Left lobe of liver (tissue), 2 donors: Measurements from ENCODE around the gene PRKCA. TPM values are rescaled to one million over a fixed set of nuclear protein-coding genes. Genes with fewer than 3 reads are reported as not detected.
"Not testable (repeated sequence)": the region's sequence is repeated elsewhere in the genome, so short reads cannot be mapped to it uniquely, and the experiment has no call there.

Source experiments
- ATAC-seq: fragments of 200-7000 bp; cut with Tn5 transposase; one replicate; pipeline ENCODE4 v1.9.1; 2020; ENCODE audit warnings: mild to moderate bottlenecking, moderate library complexity
- DNase-seq: peaks from one replicate; pipeline ENCODE4 v3.0.0-alpha.2; 2020; ENCODE audit warnings: low spot score
- total RNA-seq: library from RNA; stranded (reverse); gene quantifications from one replicate; pipeline ENCODE4 v1.2.1, GENCODE V29; 2021
- donor health status: DM: no; HTN: no; CAD: no; lungs with moderate emphysema.
- donor health status: DM: no; HTN: yes; CAD: no.

The PRKCA gene
- total RNA-seq, 1 donor from 2014 or later: 21.2 TPM

DNA sequence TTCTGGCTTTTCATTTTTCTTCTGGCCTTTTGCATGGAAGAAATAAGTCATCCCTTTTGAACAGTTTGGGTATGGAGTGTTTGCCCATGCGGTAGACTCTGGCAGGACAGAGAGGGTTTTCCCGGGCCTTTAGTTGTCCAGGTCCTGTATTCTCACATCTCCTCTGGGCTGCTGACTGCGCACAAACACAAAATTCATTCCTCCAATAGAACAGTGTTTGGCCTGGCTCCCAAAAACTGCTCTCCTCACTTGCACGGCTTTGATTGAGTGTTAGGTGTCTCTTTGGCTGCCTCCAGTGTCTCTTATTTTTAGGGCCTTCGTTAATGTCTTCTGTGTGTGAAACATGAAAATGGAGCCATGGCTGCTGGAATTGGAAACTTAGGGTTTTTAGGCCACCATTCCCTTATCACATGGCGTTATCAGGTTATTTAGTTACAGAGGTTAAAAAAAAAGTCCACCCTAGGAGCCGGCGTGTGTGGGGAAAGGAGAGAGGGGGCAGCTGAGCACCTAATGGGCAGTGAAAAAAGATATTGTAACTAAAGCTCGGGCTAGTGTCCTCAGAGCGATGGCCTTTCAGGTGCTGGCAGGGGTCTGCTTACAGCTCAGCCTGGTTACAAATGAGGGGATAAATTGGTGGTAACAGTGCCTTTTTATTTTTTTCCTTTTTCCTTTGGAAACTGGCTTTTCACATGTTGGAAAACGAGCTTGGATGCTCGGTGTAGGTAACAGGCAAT is 47.3 kb downstream of the PRKCA start:
- ATAC-seq (no peak), DNase-seq (no peak)

DNA sequence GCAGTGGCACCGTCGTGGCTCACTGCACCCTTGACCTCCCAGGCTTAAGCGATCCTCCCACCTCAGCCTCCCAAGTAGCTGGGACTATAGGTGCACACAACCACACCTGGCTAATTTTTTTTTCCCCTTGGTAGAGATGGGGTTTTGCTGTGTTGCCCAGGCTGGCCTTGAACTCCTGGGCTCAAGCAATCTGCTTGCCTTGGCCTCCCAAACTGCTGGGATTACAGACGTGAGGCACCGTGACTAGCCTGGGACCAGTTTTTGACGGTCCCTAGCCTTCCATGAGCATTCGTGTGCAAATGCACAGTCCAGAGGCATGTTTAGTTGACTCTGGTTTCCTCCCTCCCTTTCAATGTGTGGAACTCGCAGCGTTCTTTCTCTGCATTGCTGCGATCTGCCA is 48.2 kb downstream of the PRKCA start:
- not testable (repeated sequence) for ATAC-seq, DNase-seq

DNA sequence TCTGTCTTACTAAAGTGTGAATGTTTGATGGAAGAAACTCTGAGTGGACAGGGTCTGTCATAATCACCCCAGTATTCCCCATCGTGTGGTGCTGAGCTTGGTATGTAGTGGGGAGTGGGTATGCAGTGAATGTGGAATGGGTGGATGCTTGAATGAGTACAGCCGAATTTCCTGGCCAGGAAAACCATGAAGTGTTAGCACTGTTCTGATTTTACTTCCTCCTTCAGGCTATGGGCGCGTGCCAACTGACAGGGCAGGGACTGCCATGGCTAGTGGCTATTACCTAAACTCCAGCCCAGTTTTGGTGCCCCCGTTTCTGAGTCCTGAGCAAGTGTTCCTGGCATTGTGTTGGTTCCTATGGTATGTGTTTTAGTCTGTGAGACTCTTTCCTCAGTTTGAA is 48.6 kb downstream of the PRKCA start:
- peak; percentile 47 for ATAC-seq

DNA sequence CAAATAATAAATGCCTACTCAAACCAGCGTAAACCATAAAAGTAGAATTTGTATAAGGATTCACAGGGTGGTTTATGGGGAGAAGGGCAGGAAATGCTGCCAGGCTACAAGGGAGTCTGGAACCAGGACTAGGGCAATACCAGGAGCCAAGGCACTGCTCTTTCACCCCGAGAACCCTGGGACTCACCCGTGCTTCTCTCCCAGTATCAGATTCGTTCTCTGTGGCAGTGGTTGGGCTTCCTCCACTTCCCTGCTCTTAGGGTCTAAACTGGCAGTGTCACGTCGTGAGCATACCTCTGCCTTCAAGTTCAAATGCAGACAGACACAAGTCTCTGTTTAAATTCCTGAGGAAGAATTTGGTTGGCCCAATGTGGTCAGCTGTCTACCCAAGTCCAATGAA is 49.3 kb downstream of the PRKCA start:
- ATAC-seq (no peak), DNase-seq (no peak)

More for the DNA sequence above, 48.6 kb downstream of the PRKCA start:
- DNase-seq: no peak

DNA sequence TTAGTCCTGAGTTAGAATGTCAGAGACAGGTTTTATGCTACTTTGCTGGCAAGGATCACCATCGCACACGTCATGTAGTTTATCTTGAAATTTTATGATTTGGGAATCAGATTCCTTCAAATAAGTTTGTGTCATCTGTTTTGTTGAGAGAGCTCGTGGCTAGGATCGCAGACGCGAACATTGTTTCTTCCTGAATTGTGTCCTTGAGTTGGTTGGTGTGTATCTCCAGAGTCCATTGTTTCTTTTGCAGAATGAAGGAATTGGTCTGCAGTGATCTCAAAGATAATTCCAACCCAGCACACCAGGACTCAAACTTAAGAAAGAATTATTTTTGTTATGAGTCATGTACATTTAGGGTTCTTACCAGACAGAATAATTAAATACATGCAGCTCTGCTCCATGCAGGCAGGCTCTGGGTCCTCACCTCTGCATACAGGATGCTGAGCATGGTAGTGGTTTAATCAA is 51.6 kb downstream of the PRKCA start:
- DNase-seq: no peak
- ATAC-seq: no peak

DNA sequence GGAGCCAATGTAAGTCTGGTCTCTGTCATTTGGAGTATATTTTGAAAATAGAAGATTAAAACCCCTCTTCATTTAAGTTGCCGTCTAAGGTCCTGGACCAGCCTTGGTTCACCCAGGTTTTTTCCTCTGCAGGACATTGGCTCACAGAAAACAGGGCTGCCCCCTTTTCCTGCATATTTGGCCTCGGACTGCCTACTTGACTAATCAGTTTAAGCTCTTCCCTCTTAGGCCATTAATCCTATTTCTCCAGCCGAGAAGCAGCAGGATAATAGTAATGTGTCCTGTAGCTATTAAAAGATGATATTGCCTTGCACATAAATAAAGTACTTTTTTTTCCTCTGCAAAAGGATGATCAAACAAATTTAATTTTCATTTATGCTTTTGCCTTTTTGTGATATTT is 52.1 kb downstream of the PRKCA start:
- DNase-seq (no peak), ATAC-seq (no peak)

DNA sequence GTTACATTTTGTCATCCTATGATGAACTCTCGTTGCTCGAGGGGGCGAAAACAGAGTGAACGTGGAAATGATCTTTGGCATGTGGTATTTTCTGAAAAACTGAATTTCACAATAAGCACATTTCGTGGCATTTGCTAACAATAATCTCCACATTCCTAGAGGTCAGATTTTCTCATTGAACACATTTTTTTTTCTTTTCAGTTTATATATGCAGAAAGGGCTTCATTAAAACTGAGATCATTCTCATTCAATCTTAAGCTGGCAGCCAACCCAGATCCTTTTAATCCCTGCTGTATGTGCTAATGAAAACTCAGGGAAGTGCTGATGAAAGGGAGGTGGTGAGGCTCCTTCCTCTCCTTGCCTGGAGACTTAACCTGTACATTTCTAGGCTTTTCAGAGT is 52.6 kb downstream of the PRKCA start:
- no peak for ATAC-seq
- no peak for DNase-seq

DNA sequence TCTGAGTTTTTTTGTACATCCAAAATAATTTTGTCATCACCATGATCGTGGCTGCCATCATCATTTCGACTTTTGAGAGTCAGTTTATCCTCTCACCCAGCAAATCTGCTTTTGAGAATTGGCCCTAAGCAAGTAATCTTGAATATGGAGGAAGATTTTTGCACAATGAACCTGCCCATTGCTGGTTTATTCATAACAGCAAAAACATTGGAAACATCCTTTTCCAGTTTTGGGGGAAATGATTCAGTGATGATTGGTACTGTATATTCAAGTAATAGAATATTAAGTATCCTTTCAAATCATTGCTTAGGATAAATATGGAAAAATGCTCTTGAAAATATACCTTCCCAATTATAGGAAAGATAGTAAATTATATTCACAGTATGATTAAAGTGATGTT is 53.1 kb downstream of the PRKCA start:
- ATAC-seq (no peak), DNase-seq (no peak)

DNA sequence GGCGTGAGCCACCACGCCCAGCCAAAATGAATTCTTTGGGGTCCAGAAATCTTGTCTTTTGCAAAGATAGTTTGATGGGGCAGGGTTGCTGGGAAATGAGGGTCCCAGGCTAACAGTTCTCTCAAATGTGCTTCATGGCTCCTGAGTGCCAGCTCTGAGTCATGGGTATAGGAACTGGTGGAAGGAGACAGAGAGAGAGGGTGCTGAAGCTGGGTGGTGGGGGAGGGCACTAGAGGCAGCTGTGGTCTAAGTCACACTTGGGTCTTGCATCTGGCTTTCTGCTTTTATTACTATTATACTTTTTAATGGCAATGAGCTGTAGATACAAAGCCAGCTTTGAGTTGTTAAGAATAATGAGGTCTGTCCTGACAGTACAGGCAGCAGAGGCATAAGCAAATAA is 54.6 kb downstream of the PRKCA start:
- no peak for ATAC-seq
- DNase-seq: no peak

DNA sequence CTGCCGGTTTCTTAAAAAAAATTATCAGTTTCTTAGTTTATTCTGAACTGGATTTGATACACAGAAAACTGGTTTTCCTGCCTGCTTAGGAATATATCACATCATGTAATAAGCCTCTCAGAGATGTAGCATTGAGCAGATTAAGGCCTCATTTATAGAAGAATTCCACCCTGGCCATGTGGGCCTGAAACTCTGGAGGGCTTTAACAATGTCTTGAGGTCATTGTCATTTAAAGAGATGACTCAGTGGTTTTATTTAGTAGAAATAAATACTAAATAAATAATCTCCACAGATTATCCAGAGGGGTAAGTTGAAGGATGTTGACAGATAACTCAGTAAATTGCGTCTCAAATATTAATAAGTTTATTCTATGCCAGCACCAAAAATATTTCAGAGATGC is 56.9 kb downstream of the PRKCA start:
- ATAC-seq (no peak), DNase-seq (no peak)

DNA sequence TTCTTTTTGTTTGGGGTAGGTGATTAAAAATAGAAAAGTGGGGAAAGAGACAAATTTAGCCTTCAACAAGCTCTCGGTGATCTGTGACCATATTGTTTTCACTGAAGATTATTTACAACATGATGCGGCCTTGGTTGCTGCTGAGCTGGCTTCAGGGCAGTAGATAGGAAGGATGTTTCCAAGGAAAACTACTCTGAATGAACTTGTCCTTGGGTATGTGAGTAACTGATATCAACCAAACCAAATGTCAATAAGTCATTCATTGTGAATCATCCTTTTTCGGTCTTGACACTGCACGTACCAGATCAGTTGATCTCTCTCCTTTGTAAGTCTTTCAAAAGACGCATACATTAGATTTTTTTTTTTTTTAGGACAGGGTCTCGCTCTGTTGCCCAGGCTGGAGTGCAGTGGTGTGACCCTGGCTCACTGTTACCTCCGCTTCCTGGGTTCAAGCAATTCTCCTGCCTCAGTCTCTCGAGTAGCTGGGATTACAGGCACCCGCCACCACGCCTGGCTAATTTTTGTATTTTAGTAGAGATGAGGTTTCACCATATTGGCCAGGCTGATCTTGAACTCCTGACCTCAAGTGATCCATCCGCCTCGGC is 58.6 kb downstream of the PRKCA start:
- DNase-seq: not testable (repeated sequence)

DNA sequence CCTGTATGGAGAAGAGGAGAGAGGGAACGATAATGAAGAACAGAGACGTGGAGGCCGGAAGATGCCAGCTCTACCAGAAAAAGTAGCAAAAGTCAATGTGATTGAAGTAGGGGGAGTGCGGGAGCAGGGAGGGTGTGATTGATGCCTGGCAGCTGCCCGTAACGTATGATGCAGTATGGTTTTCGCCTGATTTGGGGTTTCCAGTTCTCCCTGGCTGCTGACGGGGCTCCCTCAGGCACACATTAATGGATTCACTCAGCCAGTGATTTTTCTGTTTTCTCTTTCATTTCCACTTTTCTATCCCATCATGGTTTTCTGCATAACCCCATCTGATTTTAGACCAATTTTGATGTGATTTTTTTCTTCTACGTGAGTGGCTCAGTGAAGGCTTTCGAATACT is 62.1 kb downstream of the PRKCA start:
- ATAC-seq: no peak
- no peak for DNase-seq

More for the DNA sequence above, 58.6 kb downstream of the PRKCA start:
- ATAC-seq: not testable (repeated sequence)

DNA sequence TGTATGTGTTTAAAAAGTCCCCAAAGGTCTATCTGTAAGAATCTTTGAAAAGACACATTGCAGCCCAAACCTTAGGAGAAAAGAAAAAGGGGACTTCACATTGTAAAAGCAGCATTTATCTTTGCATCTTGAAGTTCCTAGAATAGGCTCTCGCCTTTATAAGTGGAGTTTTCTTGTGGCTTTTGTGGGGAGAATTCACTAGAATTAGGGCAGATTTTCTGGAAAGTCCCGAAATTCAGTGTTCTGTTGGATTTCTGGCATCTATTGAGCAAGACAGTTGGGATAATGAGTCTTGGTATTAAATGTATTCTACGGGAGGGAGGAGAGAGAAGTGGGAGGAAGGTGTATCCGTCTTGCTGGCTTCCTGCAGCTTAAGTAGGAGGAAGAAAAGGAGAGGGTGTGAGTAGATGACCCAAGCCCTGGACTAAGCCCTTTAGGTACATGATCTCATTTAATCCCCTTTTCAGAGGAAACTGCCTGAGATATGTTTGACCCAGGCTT is 62.6 kb downstream of the PRKCA start:
- no peak for ATAC-seq
- no peak for DNase-seq

DNA sequence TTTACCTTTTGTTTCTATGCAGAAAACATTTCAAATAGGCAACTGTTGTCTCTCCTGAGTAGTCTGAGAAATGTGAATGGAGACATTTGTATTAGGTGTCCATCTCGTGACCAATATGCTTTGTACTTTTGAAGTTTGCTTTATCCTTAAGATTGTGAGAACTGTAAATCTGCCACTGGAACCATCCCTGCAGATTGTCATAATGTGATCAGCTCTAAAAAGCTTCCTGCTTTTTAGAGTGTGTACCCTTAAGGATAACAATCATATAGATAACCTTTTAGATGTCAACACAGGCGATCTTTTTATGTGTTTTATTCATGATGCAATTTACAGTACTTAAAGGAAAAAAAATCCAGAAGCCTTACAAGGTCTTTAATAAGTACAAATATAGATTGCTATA is 63.5 kb downstream of the PRKCA start:
- ATAC-seq (no peak), DNase-seq (no peak)

DNA sequence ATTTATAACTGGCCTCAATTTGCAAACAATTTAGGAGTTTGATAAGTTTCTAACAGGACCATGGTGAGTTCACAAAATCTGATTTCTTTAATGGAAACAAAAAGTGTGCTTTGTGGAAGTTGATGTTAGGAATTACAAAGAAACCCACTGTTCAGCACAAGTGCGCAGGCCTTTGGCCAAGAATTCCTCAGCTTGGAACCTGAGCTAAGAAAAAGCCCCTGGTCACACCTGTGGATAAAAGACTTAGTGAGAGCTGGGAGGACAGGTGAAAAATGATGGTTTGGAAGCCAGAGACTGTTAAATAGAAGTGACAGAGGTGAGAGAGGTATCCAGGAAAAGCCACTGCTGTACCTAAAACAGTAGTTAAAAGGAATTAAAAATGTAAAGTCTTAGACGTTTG is 64.7 kb downstream of the PRKCA start:
- ATAC-seq (no peak), DNase-seq (no peak)

DNA sequence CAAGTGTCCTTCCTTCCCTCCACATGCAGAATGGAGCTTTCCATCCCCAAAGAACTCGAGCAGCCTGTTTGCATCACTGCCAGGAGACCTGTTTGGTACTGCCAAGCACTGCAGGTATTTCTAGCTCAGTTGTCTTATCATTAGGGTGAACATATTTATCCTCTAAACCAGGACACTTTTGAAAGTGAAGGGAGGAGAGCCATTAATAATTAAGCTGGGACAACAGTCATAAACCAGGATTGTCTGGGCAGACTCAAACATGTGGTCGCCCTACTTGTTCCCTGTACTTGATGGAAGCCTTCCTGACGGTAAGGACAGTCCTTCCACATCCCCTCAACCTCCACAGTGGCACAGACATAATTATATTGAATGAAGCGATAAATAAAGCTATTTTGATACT is 67.4 kb downstream of the PRKCA start:
- DNase-seq (no peak), ATAC-seq (peak; percentile 84)

DNA sequence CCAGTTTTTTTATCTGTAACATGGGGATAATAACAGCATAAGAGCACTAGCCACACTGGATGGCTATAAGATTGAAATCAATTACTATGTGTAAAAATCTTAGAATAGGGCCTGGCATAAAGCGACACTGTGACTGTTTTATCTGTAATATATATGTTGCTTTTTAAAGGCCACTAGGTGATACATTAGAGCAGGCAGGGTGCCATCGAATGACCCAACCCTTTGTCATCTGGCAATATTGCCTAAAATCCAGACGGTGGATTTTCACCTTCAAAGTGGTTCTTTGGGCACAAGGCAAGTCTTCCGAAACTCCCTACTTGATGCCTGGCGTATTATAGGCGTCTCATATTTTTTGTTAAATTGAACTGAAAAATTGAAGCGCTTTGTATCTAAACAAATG is 69.1 kb downstream of the PRKCA start:
- ATAC-seq (no peak), DNase-seq (no peak)

DNA sequence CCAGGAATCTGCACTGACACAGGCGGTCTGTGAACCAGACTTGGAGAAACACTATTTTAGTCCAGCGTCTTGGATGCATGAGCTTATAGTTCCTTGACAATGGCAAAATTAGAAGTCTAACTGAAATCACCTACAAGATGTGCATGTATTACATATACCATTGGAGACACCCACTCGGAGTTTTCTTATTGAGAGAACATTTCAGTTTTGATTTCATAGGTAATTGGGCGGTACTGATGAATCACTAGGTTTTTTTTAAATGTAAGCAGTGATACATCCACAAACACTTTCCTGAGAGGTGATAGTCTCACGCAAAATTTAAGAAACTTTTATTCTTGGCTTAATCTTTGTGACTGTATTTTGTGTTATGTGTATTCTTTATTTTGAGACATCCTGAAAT is 69.8 kb downstream of the PRKCA start:
- ATAC-seq: no peak
- no peak for DNase-seq

DNA sequence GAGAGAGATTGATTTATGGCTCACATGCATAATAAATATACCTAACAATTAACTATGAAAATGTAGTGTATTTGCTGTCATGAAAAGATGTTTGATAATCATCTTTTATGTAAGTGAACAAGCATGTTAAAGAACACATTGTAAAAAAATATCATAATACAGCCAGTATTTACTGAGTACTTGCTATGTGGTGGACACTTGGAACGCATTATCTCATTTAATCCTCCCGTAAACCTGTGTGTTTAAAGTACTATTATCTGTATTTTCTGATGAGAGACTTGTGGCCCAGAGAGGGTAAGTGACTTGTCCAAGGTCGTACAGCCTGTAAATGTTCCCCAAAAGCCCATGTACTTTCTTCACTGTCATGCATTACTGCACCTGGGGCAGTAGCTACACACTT is 70.7 kb downstream of the PRKCA start:
- ATAC-seq: no peak
- DNase-seq: no peak

DNA sequence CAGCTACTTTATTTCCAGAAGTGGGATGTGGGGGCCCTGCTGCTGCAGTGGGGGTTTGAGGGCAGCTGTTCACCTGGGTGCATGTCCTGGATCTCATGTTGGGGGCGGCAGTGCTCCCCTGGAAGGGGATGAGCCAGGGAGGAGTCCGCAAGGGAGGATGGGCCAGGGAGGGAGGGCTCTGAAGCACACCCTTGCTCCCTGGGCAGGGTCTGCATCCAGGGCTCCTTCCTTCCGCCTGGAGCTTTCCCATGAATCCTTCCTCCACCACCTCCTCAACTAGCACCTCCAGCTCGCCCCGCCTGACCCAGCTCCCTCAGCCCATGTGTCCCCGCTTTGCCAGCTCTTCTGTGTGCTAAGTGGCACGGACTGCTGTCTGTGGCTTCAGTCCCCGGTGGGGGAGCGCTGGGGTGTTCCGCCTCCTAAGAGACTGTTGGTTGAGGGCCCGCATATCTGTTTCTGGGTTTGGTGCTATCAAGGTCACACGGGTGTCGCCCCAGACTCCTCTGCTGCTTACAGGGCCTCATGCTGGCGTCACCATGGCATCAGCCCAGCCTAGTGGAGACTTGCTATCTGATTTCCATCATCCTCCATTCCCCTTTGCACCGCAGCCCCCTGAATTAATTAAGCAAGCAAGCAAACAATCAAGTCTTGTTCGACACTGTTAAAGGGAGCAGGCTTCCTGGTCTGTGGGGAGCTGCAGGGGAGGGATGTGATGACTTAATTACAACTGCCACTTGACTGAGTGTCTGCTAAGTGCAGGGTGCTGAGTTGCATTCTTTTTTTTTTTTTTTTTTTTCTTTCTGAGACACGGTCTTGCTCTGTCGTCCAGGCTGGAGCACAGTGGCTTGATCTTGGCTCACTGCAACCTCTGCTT is 71.8 kb downstream of the PRKCA start:
- ATAC-seq (peak; percentile 23), DNase-seq (no peak)

DNA sequence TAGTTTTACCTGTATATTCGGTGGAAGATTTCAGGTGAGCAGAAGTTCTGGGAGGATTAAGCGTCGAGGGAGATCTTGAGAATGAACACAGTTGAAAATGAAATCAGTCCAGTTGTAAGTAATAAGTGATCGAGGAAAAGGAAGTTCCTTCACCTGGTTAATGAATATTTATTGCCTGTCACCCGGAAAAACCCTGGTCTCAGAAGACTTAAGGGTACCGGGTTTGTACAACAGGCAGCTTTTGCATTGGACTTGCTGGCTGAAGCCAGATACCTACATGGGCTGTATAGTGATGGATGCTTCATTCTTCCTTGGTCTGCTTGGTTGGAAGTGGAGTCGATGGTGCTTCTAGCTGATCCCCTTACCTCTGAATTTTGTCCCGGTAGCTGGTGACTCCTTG is 72.7 kb downstream of the PRKCA start:
- DNase-seq (no peak), ATAC-seq (no peak)

DNA sequence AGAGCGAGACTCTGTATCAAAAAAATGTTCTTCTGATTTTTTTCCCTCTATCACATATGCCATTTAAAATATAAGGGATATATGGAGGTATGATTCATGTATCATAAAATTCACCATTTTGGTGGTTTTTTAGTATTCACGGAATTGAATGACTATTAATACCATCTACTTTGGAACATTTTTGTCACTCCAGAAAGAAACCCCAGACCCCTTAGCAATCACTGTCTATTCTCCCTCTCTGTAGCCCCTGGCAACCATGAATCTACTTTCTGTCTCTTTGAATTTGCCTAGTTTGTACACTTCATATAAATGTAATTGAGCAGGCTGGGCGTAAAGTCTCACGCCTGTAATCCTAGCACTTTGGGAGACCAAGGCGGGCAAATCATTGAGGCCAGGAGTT is 75.9 kb downstream of the PRKCA start:
- DNase-seq: no peak

More for the DNA sequence above, 75.9 kb downstream of the PRKCA start:
- no peak for ATAC-seq
